ENCODE data around the gene ZDHHC20. TPM values are rescaled to one million over a fixed set of nuclear protein-coding genes. Genes with fewer than 3 reads are reported as not detected.
"Not testable (repeated sequence)": the region's sequence is repeated elsewhere in the genome, so short reads cannot be mapped to it uniquely, and the experiment has no call there.

ZDHHC20 gene
- total and polyA plus RNA-seq, 3 donors from 2014 or later, result 52.4 to 76.2 (median 75.8) TPM

GRCh38 chr13:21413013-21413412 lies 46.1 kb downstream of the ZDHHC20 start:
- no peaks in the 10 kb centered on the region for H3K4me1 ChIP-seq
- no peaks in the 10 kb centered on the region for H3K9me3 ChIP-seq
- intact Hi-C loops (cut with DNase I; ENCODE audit: low total_unique reads), result no loop called here
- no peak for DNase-seq
- no peaks in the 10 kb centered on the region for H3K36me3 ChIP-seq (ENCODE audit: low read depth, missing control alignments)
- H3K4me3 ChIP-seq, result no peak overlapping the region
- no peak overlapping the region for H3K27ac ChIP-seq
- TF ChIP-seq POLR2A (IDR thresholded peaks at IDR 0.05), result no peak
- no peak for TF ChIP-seq CTCF (IDR thresholded peaks at IDR 0.05)
- WGBS, 2 donors, result 64 to 83% methylated on average over 1 of the region's 1 CpG
- no peaks in the 10 kb centered on the region for H3K27me3 ChIP-seq

GRCh38 chr13:21410453-21410852 lies 48.6 kb downstream of the ZDHHC20 start:
- H3K9me3 ChIP-seq; H3K4me1 ChIP-seq; H3K36me3 ChIP-seq (ENCODE audit: low read depth, missing control alignments); DNase-seq; intact Hi-C loops (cut with DNase I; ENCODE audit: low total_unique reads); H3K27me3 ChIP-seq; H3K27ac ChIP-seq; H3K4me3 ChIP-seq: not testable (repeated sequence)
- 80% methylated on average over 2 of the region's 2 CpGs; no CpG with 5 or more reads in 1 of the 2 donors for WGBS, 2 donors

- intact Hi-C loops (cut with DNase I; ENCODE audit: low total_unique reads), result no loop called here
- Histone ChIP-seq H3K4me1 (no peaks in the 10 kb centered on the region), H3K27me3 (no peaks in the 10 kb centered on the region), H3K9me3 (no peaks in the 10 kb centered on the region), H3K4me3 (no peak overlapping the region), H3K27ac (no peak overlapping the region), H3K36me3 (ENCODE audit: low read depth, missing control alignments) (no peaks in the 10 kb centered on the region)
- WGBS, 2 donors, result 91 to 97% methylated on average over 1 of the region's 1 CpG
- no peak for DNase-seq
- TF ChIP-seq POLR2A (IDR thresholded peaks at IDR 0.05) (no peak), CTCF (IDR thresholded peaks at IDR 0.05) (no peak)
Observed at GRCh38 chr13:21405309-21405708, 53.8 kb downstream of the ZDHHC20 start.

- no peak for TF ChIP-seq POLR2A (IDR thresholded peaks at IDR 0.05)
- TF ChIP-seq CTCF (IDR thresholded peaks at IDR 0.05), result no peak
- H3K36me3 ChIP-seq (ENCODE audit: low read depth, missing control alignments), result no peaks in the 10 kb centered on the region
- no peaks in the 10 kb centered on the region for H3K9me3 ChIP-seq
- H3K27me3 ChIP-seq, result no peaks in the 10 kb centered on the region
- H3K27ac ChIP-seq, result no peak overlapping the region
- intact Hi-C loops (cut with DNase I; ENCODE audit: low total_unique reads), result no loop called here
- no peak for DNase-seq
- no peak overlapping the region for H3K4me3 ChIP-seq
- H3K4me1 ChIP-seq, result no peaks in the 10 kb centered on the region
- WGBS, 2 donors, result 92 to 96% methylated on average over 3 of the region's 3 CpGs
Observed at GRCh38 chr13:21402586-21403307, 56.4 kb downstream of the ZDHHC20 start.

GRCh38 chr13:21399741-21400140 lies 59.4 kb downstream of the ZDHHC20 start:
- Histone ChIP-seq H3K4me1 (no peaks in the 10 kb centered on the region), H3K9me3 (no peaks in the 10 kb centered on the region), H3K4me3 (no peak overlapping the region), H3K27me3 (no peaks in the 10 kb centered on the region), H3K27ac (no peak overlapping the region), H3K36me3 (ENCODE audit: low read depth, missing control alignments) (no peaks in the 10 kb centered on the region)
- no peak for TF ChIP-seq CTCF (IDR thresholded peaks at IDR 0.05)
- no peak for TF ChIP-seq POLR2A (IDR thresholded peaks at IDR 0.05)
- WGBS, 2 donors, result 72 to 76% methylated on average over 3 of the region's 3 CpGs
- no peak for DNase-seq
- intact Hi-C loops (cut with DNase I; ENCODE audit: low total_unique reads), result no loop called here

Data from testis (tissue), 3 donors.